ENCODE results near the gene AGAP1.

The AGAP1 gene

DNA sequence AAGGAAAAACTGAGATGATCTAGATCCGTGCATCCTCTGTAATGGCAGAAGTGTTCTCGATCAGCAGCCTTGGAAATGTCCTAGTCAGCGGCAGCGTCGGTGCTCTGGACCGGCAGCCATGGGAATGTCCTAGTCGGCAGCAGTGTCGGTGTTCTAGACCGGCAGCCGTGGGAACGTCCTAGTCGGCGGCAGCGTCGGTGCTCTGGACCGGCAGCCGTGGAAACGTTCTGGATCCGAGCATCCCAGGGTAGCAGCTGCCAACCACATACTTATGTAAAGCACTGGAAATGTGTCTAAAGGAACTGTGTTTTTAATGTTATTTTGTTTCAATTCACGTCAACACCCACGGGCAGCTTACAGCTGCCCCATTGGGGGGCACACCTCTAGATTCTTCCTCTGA, 615.6 kb downstream of the AGAP1 start:
- TF ChIP-seq, protein P1, sequence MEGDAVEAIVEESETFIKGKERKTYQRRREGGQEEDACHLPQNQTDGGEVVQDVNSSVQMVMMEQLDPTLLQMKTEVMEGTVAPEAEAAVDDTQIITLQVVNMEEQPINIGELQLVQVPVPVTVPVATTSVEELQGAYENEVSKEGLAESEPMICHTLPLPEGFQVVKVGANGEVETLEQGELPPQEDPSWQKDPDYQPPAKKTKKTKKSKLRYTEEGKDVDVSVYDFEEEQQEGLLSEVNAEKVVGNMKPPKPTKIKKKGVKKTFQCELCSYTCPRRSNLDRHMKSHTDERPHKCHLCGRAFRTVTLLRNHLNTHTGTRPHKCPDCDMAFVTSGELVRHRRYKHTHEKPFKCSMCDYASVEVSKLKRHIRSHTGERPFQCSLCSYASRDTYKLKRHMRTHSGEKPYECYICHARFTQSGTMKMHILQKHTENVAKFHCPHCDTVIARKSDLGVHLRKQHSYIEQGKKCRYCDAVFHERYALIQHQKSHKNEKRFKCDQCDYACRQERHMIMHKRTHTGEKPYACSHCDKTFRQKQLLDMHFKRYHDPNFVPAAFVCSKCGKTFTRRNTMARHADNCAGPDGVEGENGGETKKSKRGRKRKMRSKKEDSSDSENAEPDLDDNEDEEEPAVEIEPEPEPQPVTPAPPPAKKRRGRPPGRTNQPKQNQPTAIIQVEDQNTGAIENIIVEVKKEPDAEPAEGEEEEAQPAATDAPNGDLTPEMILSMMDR (conservative IDR thresholded peaks at IDR 0.05; ENCODE audit: low read depth, low read length): no peak
- DNase-seq (ENCODE audit: low read depth): no peak
- no peak overlapping the region for H3K4me3 ChIP-seq (ENCODE audit: low read depth, low read length)

DNA sequence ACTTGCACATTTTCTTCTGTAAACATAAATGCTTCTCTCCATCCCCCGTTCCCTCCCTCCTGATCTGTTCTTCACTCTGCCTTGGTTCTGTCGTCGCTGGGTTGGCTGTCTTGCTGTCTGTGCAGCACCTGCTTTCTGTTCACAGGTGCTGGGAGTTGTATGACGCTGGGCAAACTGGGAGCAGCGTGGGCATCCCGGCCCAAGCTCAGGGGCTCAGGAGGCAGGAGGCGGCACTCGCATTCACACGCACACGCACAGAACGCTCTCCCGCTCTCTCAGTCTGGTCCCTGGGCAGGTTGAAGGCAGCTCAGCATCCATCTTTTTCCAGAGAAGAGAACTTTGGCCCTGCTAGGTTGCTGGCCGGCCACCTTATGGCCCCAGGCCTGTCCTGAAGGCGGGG, 618.6 kb downstream of the AGAP1 start:
- TF ChIP-seq, protein P1 (conservative IDR thresholded peaks at IDR 0.05; ENCODE audit: low read depth, low read length): no peak

DNA sequence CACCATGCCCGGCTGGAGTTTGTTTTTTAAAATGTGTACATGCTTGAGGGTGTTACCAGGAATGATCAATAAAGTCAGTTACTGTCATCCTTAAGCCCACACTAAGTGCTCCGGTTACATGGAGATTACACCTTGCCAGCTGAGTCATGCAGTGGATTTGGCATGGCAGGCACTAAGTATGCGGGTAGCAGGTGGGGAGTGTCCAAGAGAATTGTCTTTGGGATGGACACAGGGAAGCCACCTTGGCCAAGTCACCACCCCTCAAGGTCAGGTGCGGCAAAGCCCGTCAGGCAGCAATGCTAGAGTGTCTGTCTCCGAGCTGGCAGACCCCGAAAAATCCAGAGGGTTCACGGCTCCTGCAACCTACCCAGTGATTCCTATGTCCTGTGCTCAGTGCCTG, 619.6 kb downstream of the AGAP1 start:
- TF ChIP-seq, protein P1 (conservative IDR thresholded peaks at IDR 0.05; ENCODE audit: low read depth, low read length): no peak
- no peak for DNase-seq (ENCODE audit: low read depth)
- H3K4me3 ChIP-seq (ENCODE audit: low read depth, low read length): no peak overlapping the region

More for the DNA sequence above, 618.6 kb downstream of the AGAP1 start:
- DNase-seq (ENCODE audit: low read depth): no peak
- H3K4me3 ChIP-seq (ENCODE audit: low read depth, low read length): no peak overlapping the region

DNA sequence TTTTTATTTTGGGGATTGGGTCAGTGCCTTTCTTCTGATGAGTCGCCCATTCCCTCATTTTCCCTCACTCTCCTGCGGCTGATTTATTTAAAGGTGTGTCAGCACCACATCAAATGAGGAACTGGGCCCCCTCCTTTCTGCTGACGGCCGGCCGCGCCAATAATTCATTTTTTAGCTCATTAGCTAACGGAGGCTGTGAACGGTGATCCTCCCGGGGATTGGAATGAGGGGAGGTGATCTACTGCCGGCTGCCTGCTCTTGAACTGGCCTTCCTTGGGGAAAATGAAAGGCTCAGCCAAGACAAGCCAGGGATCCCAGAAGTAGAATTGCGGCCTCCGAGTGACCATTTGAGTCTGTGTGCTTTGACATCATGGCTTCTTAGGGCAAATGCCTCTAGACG, 620.1 kb downstream of the AGAP1 start:
- TF ChIP-seq, protein P1 (conservative IDR thresholded peaks at IDR 0.05; ENCODE audit: low read depth, low read length): no peak
- H3K4me3 ChIP-seq (ENCODE audit: low read depth, low read length): no peak overlapping the region
- DNase-seq (ENCODE audit: low read depth): no peak

DNA sequence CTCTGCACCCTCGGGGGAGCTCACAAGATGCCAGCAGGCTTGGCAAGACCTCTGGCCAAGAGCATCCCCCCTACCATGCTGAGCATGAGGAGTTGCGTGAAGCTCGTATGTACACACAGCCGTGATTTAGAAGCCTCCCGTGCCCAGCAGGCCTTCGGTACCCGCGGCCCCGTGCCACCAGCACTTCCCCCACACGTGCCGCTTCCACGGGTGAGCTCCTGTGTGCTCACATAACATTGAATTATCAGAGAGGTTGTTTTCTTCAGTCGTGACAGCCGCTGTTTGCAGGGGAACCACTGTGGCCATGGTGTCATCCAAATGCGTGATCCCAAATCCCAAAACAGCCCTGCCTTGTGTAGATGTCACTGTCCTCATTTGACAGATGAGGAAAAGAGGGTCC, 621.1 kb downstream of the AGAP1 start:
- no peak for DNase-seq (ENCODE audit: low read depth)
- no peak overlapping the region for H3K4me3 ChIP-seq (ENCODE audit: low read depth, low read length)
- TF ChIP-seq, protein P1 (conservative IDR thresholded peaks at IDR 0.05; ENCODE audit: low read depth, low read length): no peak

DNA sequence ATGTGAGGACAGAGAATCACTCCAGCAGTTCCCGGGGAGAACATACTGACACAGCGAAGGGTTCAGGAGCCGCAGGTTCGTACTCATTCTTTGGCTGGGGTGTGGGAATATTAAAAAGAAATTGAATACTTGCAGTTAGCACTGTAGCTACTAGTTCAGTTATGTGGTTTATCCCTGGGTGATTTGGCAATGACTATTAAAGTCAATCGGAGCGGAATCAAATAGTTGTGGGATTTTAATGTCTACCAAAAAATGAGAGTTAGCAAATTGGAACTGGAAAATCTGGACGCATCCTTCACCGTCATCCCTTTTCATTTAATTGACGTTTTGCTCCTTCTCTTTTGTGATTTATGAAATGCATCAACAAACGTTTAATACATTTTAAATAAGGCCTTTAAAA, 623.6 kb downstream of the AGAP1 start:
- H3K4me3 ChIP-seq (ENCODE audit: low read depth, low read length): no peak overlapping the region
- TF ChIP-seq, protein P1 (conservative IDR thresholded peaks at IDR 0.05; ENCODE audit: low read depth, low read length): no peak
- DNase-seq (ENCODE audit: low read depth): no peak

DNA sequence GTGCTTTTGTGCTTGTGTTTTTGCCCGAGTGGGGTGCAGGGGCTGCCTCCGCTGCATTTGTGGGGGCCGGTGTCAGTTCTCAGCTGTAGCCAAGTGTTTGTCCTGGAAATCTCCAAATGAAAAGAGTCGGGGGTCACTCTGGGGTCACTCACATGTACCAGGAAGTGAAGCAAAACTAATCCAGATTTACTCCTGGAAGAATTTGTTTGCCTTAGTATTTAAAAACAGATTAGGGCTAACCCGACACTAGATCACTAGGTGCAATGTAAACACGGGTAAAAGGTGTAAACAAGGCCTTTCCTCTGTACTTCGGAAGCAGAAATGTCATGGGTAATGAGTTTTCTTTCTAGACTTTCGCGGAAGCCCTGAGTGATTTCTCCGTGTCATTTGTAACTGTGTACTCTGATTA, 624.0 kb downstream of the AGAP1 start:
- H3K4me3 ChIP-seq (ENCODE audit: low read depth, low read length): no peak overlapping the region
- TF ChIP-seq, protein P1 (conservative IDR thresholded peaks at IDR 0.05; ENCODE audit: low read depth, low read length): no peak
- DNase-seq (ENCODE audit: low read depth): no peak
